ENCODE results near the gene MMP20. TPM values are rescaled to one million over a fixed set of nuclear protein-coding genes. Genes with fewer than 3 reads are reported as not detected.

Gene MMP20
- total and polyA plus RNA-seq, 2 of the 13 experiments (the other 11 are each of a cell fraction or from before 2014, with no cell fraction given), result 0.05 TPM; not detected in 1

DNA sequence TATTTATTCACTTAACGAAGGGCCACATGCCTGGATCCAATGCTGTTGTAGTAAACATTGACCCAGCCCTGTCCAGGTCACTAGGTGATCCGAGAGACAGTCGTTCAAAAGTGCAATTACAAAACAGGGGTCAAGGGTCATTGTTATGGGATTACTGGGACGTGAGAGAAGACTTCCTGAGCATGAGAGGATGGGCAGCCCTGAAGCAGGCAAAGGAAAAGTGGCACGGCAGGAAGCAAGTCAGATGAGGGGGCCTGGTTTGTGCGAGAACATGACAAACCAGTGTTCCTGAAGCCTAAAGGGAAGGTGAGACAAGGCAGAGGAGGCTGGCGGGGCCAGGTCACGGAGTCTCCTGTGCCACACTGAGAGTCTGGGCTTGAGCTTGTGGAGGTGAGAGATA lies 15.8 kb upstream of the MMP20 start (continued):
- TF ChIP-seq, protein P1, sequence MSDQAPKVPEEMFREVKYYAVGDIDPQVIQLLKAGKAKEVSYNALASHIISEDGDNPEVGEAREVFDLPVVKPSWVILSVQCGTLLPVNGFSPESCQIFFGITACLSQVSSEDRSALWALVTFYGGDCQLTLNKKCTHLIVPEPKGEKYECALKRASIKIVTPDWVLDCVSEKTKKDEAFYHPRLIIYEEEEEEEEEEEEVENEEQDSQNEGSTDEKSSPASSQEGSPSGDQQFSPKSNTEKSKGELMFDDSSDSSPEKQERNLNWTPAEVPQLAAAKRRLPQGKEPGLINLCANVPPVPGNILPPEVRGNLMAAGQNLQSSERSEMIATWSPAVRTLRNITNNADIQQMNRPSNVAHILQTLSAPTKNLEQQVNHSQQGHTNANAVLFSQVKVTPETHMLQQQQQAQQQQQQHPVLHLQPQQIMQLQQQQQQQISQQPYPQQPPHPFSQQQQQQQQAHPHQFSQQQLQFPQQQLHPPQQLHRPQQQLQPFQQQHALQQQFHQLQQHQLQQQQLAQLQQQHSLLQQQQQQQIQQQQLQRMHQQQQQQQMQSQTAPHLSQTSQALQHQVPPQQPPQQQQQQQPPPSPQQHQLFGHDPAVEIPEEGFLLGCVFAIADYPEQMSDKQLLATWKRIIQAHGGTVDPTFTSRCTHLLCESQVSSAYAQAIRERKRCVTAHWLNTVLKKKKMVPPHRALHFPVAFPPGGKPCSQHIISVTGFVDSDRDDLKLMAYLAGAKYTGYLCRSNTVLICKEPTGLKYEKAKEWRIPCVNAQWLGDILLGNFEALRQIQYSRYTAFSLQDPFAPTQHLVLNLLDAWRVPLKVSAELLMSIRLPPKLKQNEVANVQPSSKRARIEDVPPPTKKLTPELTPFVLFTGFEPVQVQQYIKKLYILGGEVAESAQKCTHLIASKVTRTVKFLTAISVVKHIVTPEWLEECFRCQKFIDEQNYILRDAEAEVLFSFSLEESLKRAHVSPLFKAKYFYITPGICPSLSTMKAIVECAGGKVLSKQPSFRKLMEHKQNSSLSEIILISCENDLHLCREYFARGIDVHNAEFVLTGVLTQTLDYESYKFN (CRISPR knock-in tag; conservative IDR thresholded peaks at IDR 0.05), result peak; percentile 73
- peak; percentile 73; the same call in 1 of the 2 replicates for TF ChIP-seq FOXK1 (CRISPR knock-in tag; IDR thresholded peaks at IDR 0.05; ENCODE audit: borderline replicate concordance, low read depth)
- TF ChIP-seq ZNF337 (CRISPR knock-in tag; IDR thresholded peaks at IDR 0.05; ENCODE audit: borderline replicate concordance, low read depth), result no peak
- no peak for TF ChIP-seq RBAK (CRISPR knock-in tag; IDR thresholded peaks at IDR 0.05)
- TF ChIP-seq DMAP1 (CRISPR knock-in tag; IDR thresholded peaks at IDR 0.05), result no peak
- TF ChIP-seq ZNF484 (CRISPR knock-in tag; IDR thresholded peaks at IDR 0.05; ENCODE audit: borderline replicate concordance, low read depth), result no peak
- no peak for TF ChIP-seq CENPX (CRISPR knock-in tag; IDR thresholded peaks at IDR 0.05)
- TF ChIP-seq, protein P2, sequence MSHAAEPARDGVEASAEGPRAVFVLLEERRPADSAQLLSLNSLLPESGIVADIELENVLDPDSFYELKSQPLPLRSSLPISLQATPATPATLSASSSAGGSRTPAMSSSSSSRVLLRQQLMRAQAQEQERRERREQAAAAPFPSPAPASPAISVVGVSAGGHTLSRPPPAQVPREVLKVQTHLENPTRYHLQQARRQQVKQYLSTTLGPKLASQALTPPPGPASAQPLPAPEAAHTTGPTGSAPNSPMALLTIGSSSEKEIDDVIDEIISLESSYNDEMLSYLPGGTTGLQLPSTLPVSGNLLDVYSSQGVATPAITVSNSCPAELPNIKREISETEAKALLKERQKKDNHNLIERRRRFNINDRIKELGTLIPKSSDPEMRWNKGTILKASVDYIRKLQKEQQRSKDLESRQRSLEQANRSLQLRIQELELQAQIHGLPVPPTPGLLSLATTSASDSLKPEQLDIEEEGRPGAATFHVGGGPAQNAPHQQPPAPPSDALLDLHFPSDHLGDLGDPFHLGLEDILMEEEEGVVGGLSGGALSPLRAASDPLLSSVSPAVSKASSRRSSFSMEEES (CRISPR knock-in tag; IDR thresholded peaks at IDR 0.05), result 0 out of 2 replicates have a peak, but pooled peaks have one; percentile 29
- peak; percentile 81 for TF ChIP-seq BCL6 (CRISPR knock-in tag; IDR thresholded peaks at IDR 0.05)
- TF ChIP-seq NCOA1 (CRISPR knock-in tag; IDR thresholded peaks at IDR 0.05), result 0 out of 2 replicates have a peak, but pooled peaks have one; percentile 28
- TF ChIP-seq, protein P3, sequence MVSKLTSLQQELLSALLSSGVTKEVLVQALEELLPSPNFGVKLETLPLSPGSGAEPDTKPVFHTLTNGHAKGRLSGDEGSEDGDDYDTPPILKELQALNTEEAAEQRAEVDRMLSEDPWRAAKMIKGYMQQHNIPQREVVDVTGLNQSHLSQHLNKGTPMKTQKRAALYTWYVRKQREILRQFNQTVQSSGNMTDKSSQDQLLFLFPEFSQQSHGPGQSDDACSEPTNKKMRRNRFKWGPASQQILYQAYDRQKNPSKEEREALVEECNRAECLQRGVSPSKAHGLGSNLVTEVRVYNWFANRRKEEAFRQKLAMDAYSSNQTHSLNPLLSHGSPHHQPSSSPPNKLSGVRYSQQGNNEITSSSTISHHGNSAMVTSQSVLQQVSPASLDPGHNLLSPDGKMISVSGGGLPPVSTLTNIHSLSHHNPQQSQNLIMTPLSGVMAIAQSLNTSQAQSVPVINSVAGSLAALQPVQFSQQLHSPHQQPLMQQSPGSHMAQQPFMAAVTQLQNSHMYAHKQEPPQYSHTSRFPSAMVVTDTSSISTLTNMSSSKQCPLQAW (CRISPR knock-in tag; IDR thresholded peaks at IDR 0.05), result peak; percentile 85
- TF ChIP-seq, protein P4, sequence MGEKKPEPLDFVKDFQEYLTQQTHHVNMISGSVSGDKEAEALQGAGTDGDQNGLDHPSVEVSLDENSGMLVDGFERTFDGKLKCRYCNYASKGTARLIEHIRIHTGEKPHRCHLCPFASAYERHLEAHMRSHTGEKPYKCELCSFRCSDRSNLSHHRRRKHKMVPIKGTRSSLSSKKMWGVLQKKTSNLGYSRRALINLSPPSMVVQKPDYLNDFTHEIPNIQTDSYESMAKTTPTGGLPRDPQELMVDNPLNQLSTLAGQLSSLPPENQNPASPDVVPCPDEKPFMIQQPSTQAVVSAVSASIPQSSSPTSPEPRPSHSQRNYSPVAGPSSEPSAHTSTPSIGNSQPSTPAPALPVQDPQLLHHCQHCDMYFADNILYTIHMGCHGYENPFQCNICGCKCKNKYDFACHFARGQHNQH (CRISPR knock-in tag; IDR thresholded peaks at IDR 0.05), result peak; percentile 29; the same call in 1 of the 2 replicates
- TF ChIP-seq RBM39 (IDR thresholded peaks at IDR 0.05; ENCODE audit: low read depth, low read length, poor library complexity, severe bottlenecking), result no peak
- TF ChIP-seq, protein P5, sequence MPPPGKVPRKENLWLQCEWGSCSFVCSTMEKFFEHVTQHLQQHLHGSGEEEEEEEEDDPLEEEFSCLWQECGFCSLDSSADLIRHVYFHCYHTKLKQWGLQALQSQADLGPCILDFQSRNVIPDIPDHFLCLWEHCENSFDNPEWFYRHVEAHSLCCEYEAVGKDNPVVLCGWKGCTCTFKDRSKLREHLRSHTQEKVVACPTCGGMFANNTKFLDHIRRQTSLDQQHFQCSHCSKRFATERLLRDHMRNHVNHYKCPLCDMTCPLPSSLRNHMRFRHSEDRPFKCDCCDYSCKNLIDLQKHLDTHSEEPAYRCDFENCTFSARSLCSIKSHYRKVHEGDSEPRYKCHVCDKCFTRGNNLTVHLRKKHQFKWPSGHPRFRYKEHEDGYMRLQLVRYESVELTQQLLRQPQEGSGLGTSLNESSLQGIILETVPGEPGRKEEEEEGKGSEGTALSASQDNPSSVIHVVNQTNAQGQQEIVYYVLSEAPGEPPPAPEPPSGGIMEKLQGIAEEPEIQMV (CRISPR knock-in tag; IDR thresholded peaks at IDR 0.05; ENCODE audit: low read depth), result no peak
- no peak for TF ChIP-seq ZNF17 (CRISPR knock-in tag; IDR thresholded peaks at IDR 0.05)
- peak; percentile 65 for TF ChIP-seq SAP130 (CRISPR knock-in tag; IDR thresholded peaks at IDR 0.05; ENCODE audit: low read depth)
- no peak for TF ChIP-seq ZNF143 (CRISPR knock-in tag; IDR thresholded peaks at IDR 0.05)
- TF ChIP-seq CEBPB (IDR thresholded peaks at IDR 0.05; ENCODE audit: borderline replicate concordance, low read depth, low read length), result peak; percentile 26; the same call in 1 of the 2 replicates
- no peak for TF ChIP-seq ZC3H13 (CRISPR knock-in tag; IDR thresholded peaks at IDR 0.05)
- TF ChIP-seq GABPA (IDR thresholded peaks at IDR 0.05; ENCODE audit: low read depth, low read length), result no peak
- TF ChIP-seq GABPA (CRISPR knock-in tag; IDR thresholded peaks at IDR 0.05; ENCODE audit: low read depth), result 0 out of 2 replicates have a peak, but pooled peaks have one; percentile 46
- 0 out of 2 replicates have a peak, but pooled peaks have one; percentile 18 for TF ChIP-seq KDM2A (CRISPR knock-in tag; IDR thresholded peaks at IDR 0.05; ENCODE audit: borderline replicate concordance, low read depth)

Data from HepG2 (cell line).